ENCODE measurements around the gene ZIC5. TPM values are rescaled to one million over a fixed set of nuclear protein-coding genes. Genes with fewer than 3 reads are reported as not detected.

The ZIC5 gene
- total and polyA plus RNA-seq, 2 of the 13 experiments (the other 11 are each of a cell fraction or from before 2014, with no cell fraction given): 0.02 to 0.07 TPM

GRCh38 chr13:99984461-99985240 is 13.1 kb upstream of the ZIC5 start:
- FAIRE-seq: no peak
- 88% methylated on average over 16 of the region's 44 CpGs for WGBS (ENCODE audit: low lambda C conversion rate)
- ChIA-PET POLR2A (no interaction called here), CTCF (ENCODE audit: low intra/inter-chr PET ratio, low total read pairs) (no interaction called here)
- in situ Hi-C loops (cut with HindIII; ENCODE audit: extremely low pct_ligation_motif_present, low pct_unique_long_range_greater_than_20kb) (loop anchor here (10.0 kb wide), 1 partner anchor 250 kb away; no protein-coding TSS in a partner anchor), intact Hi-C loops (cut with micrococcal nuclease; ENCODE audit: unreplicated experiment) (loop anchor here (10.0 kb wide), 1 partner anchor 530 kb away; no protein-coding TSS in a partner anchor)
- no peaks in the 10 kb centered on the region for H3K9me3 ChIP-seq (ENCODE audit: low read length)
- DNase-seq (ENCODE audit: low spot score): no peak
- no peaks in the 10 kb centered on the region for H3K79me2 ChIP-seq (ENCODE audit: insufficient read depth, low read length)
- H3K27ac ChIP-seq (ENCODE audit: extremely low read length, insufficient read depth, low read length): no peak overlapping the region
- H4K20me1 ChIP-seq (ENCODE audit: insufficient read depth, low read length): no peaks in the 10 kb centered on the region
- no peak overlapping the region for H3K4me3 ChIP-seq (replicated peaks in 1 of 3; ENCODE audit: insufficient read depth in 1 of 3, low read depth in 2 of 3, low read length in 3 of 3)
- ATAC-seq: no peak
- H3K9ac ChIP-seq (ENCODE audit: insufficient read depth, low read depth, low read length): no peak overlapping the region
- no peak overlapping the region for H2AFZ ChIP-seq (ENCODE audit: low read length)
- H3K27me3 ChIP-seq (ENCODE audit: control insufficient read depth in 1 of 2, insufficient read depth in 2 of 2, low read length in 2 of 2): peaks cover 3 to 36% of the 10 kb centered on the region in 2 experiments; a peak in 4 of 5 replicates
- no peak overlapping the region for H3K4me2 ChIP-seq (ENCODE audit: low read depth, low read length)
- TF ChIP-seq NFAT5 (CRISPR knock-in tag; IDR thresholded peaks at IDR 0.05) (no peak), ETV5 (CRISPR knock-in tag; IDR thresholded peaks at IDR 0.05; ENCODE audit: borderline replicate concordance) (no peak), ZBTB40 (IDR thresholded peaks at IDR 0.05) (no peak), ZBTB40 (CRISPR knock-in tag; IDR thresholded peaks at IDR 0.05) (no peak)
- H3K36me3 ChIP-seq (replicated peaks in 1 of 2; ENCODE audit: control insufficient read depth in 1 of 2, insufficient read depth in 2 of 2, low read length in 2 of 2): no peaks in the 10 kb centered on the region
- BruUV-seq (replicated peaks): no TSS peak
- peaks cover 25% of the 10 kb centered on the region for H3K4me1 ChIP-seq (ENCODE audit: insufficient read depth, low read length)
